Activated T-helper 1 cell treated with anti-CD3 and anti-CD28 coated beads, Interleukin-12 subunit alpha, Interleukin-12 subunit beta, Interleukin-2, Interleukin-4 antibody, amounts not matched to agents 30 ng/mL and 10 ng/mL and 1 ng/mL, durations not matched to agents 14 hours and 24 hours and 36 hours (primary cell): ENCODE results near the gene SNX13. TPM values are rescaled to one million over a fixed set of nuclear protein-coding genes. Genes with fewer than 3 reads are reported as not detected.

ENCODE experiments used
- DNase-seq: peaks from one replicate; pipeline ENCODE4 v3.0.0; 2021; ENCODE audit warnings: low spot score
- H3K27ac Mint-ChIP-seq: one replicate; pipeline ENCODE4 v1.8.0; 2021; ENCODE audit warnings: mild to moderate bottlenecking, mixed read lengths
- H3K27me3 Mint-ChIP-seq: one replicate; pipeline ENCODE4 v1.8.0; 2022; ENCODE audit warnings: mild to moderate bottlenecking, moderate library complexity, mixed read lengths; ENCODE audit not compliant: insufficient read depth
- H3K36me3 Mint-ChIP-seq: one replicate; pipeline ENCODE4 v1.8.0; 2021; ENCODE audit warnings: low read depth, mixed read lengths
- H3K4me1 Mint-ChIP-seq: one replicate; pipeline ENCODE4 v1.8.0; 2021; ENCODE audit warnings: low read depth, mixed read lengths
- H3K4me3 Mint-ChIP-seq: one replicate; pipeline ENCODE4 v1.8.0; 2021; ENCODE audit warnings: mild to moderate bottlenecking, moderate library complexity, mixed read lengths
- H3K9me3 Mint-ChIP-seq: one replicate; pipeline ENCODE4 v1.8.0; 2021; ENCODE audit warnings: mixed read lengths
- intact Hi-C: fragments of 100-400 bp; cut with micrococcal nuclease; formaldehyde crosslinking; loops from one replicate; pipeline ENCODE4 v1.15.1; 2024
- total RNA-seq: library from RNA; stranded (reverse); gene quantifications from 2 replicates; pipeline ENCODE4 v1.2.3, GENCODE V29; 2022

The SNX13 gene
- total RNA-seq, 1 donor from 2014 or later: 27.3 TPM

GRCh38 chr7:17849504-17849903 lies 90.8 kb downstream of the SNX13 start:
- intact Hi-C loops: no loop called here
- Mint-ChIP-seq H3K36me3 (peaks cover 25% of the 10 kb centered on the region), H3K4me3 (no peak overlapping the region), H3K27ac (no peak overlapping the region), H3K27me3 (no peaks in the 10 kb centered on the region), H3K4me1 (peaks cover 15% of the 10 kb centered on the region), H3K9me3 (no peaks in the 10 kb centered on the region)
- no peak for DNase-seq

GRCh38 chr7:17848516-17848915 lies 91.8 kb downstream of the SNX13 start:
- peaks cover 21% of the 10 kb centered on the region for H3K4me1 Mint-ChIP-seq
- peaks cover 25% of the 10 kb centered on the region for H3K36me3 Mint-ChIP-seq
- H3K27me3 Mint-ChIP-seq: no peaks in the 10 kb centered on the region
- intact Hi-C loops: no loop called here
- no peak overlapping the region for H3K27ac Mint-ChIP-seq
- no peak for DNase-seq
- no peak overlapping the region for H3K4me3 Mint-ChIP-seq
- H3K9me3 Mint-ChIP-seq: no peaks in the 10 kb centered on the region

GRCh38 chr7:17846935-17847334 lies 93.4 kb downstream of the SNX13 start:
- Mint-ChIP-seq H3K36me3 (peaks cover 17% of the 10 kb centered on the region), H3K4me3 (no peak overlapping the region), H3K27me3 (no peaks in the 10 kb centered on the region), H3K27ac (no peak overlapping the region), H3K9me3 (peaks cover 2% of the 10 kb centered on the region), H3K4me1 (peaks cover 21% of the 10 kb centered on the region)
- no peak for DNase-seq
- intact Hi-C loops: no loop called here

GRCh38 chr7:17845197-17845547 lies 95.1 kb downstream of the SNX13 start:
- intact Hi-C loops: no loop called here
- Mint-ChIP-seq H3K27ac (no peak overlapping the region), H3K4me1 (peaks cover 21% of the 10 kb centered on the region), H3K36me3 (peaks cover 11% of the 10 kb centered on the region), H3K9me3 (peaks cover 7% of the 10 kb centered on the region), H3K27me3 (no peaks in the 10 kb centered on the region), H3K4me3 (no peak overlapping the region)
- DNase-seq: no peak

- Mint-ChIP-seq H3K36me3 (peaks cover 11% of the 10 kb centered on the region), H3K4me1 (peaks cover 21% of the 10 kb centered on the region), H3K27ac (no peak overlapping the region), H3K27me3 (no peaks in the 10 kb centered on the region), H3K4me3 (no peak overlapping the region), H3K9me3 (peaks cover 7% of the 10 kb centered on the region)
- intact Hi-C loops: no loop called here
- DNase-seq: no peak
Observed at GRCh38 chr7:17844514-17845196, 95.6 kb downstream of the SNX13 start.

GRCh38 chr7:17844022-17844421 lies 96.3 kb downstream of the SNX13 start:
- DNase-seq: no peak
- Mint-ChIP-seq H3K27me3 (no peaks in the 10 kb centered on the region), H3K9me3 (peaks cover 7% of the 10 kb centered on the region), H3K27ac (no peak overlapping the region), H3K4me3 (no peak overlapping the region), H3K4me1 (peaks cover 21% of the 10 kb centered on the region), H3K36me3 (peaks cover 11% of the 10 kb centered on the region)
- intact Hi-C loops: no loop called here

- peaks cover 10% of the 10 kb centered on the region for H3K36me3 Mint-ChIP-seq
- H3K9me3 Mint-ChIP-seq: peaks cover 7% of the 10 kb centered on the region
- H3K4me1 Mint-ChIP-seq: peaks cover 21% of the 10 kb centered on the region
- H3K4me3 Mint-ChIP-seq: no peak overlapping the region
- H3K27me3 Mint-ChIP-seq: no peaks in the 10 kb centered on the region
- intact Hi-C loops: no loop called here
- no peak overlapping the region for H3K27ac Mint-ChIP-seq
- DNase-seq: no peak
Observed at GRCh38 chr7:17843041-17843440, 97.3 kb downstream of the SNX13 start.

- Mint-ChIP-seq H3K4me3 (no peak overlapping the region), H3K4me1 (no peaks in the 10 kb centered on the region), H3K27me3 (no peaks in the 10 kb centered on the region), H3K9me3 (no peaks in the 10 kb centered on the region), H3K27ac (no peak overlapping the region), H3K36me3 (peaks cover 5% of the 10 kb centered on the region)
- intact Hi-C loops: no loop called here
- no peak for DNase-seq
Observed at GRCh38 chr7:17832820-17833355, 107.4 kb downstream of the SNX13 start.

- H3K4me1 Mint-ChIP-seq: no peaks in the 10 kb centered on the region
- intact Hi-C loops: no loop called here
- H3K4me3 Mint-ChIP-seq: no peak overlapping the region
- H3K27me3 Mint-ChIP-seq: no peaks in the 10 kb centered on the region
- no peak for DNase-seq
- peaks cover 5% of the 10 kb centered on the region for H3K36me3 Mint-ChIP-seq
- no peak overlapping the region for H3K27ac Mint-ChIP-seq
- H3K9me3 Mint-ChIP-seq: no peaks in the 10 kb centered on the region
Observed at GRCh38 chr7:17832242-17832641, 108.1 kb downstream of the SNX13 start.

GRCh38 chr7:17830206-17830605 lies 110.1 kb downstream of the SNX13 start:
- Mint-ChIP-seq H3K9me3 (no peaks in the 10 kb centered on the region), H3K4me1 (no peaks in the 10 kb centered on the region), H3K27ac (no peak overlapping the region), H3K36me3 (peaks cover 4% of the 10 kb centered on the region), H3K4me3 (no peak overlapping the region), H3K27me3 (no peaks in the 10 kb centered on the region)
- intact Hi-C loops: no loop called here
- DNase-seq: no peak

- no peak for DNase-seq
- no peaks in the 10 kb centered on the region for H3K9me3 Mint-ChIP-seq
- intact Hi-C loops: no loop called here
- H3K27ac Mint-ChIP-seq: no peak overlapping the region
- no peaks in the 10 kb centered on the region for H3K27me3 Mint-ChIP-seq
- no peaks in the 10 kb centered on the region for H3K4me1 Mint-ChIP-seq
- H3K36me3 Mint-ChIP-seq: peaks cover 6% of the 10 kb centered on the region
- H3K4me3 Mint-ChIP-seq: no peak overlapping the region
Observed at GRCh38 chr7:17829001-17829400, 111.3 kb downstream of the SNX13 start.

- Mint-ChIP-seq H3K27me3 (no peaks in the 10 kb centered on the region), H3K27ac (no peak overlapping the region), H3K9me3 (no peaks in the 10 kb centered on the region), H3K4me1 (no peaks in the 10 kb centered on the region), H3K4me3 (no peak overlapping the region), H3K36me3 (peaks cover 15% of the 10 kb centered on the region)
- intact Hi-C loops: no loop called here
- no peak for DNase-seq
Observed at GRCh38 chr7:17822547-17823173, 117.6 kb downstream of the SNX13 start.

GRCh38 chr7:17816903-17817302 lies 123.4 kb downstream of the SNX13 start:
- DNase-seq: no peak
- H3K9me3 Mint-ChIP-seq: peaks cover 9% of the 10 kb centered on the region
- no peak overlapping the region for H3K4me3 Mint-ChIP-seq
- H3K36me3 Mint-ChIP-seq: peaks cover 8% of the 10 kb centered on the region
- no peaks in the 10 kb centered on the region for H3K4me1 Mint-ChIP-seq
- H3K27ac Mint-ChIP-seq: no peak overlapping the region
- intact Hi-C loops: no loop called here
- no peaks in the 10 kb centered on the region for H3K27me3 Mint-ChIP-seq
